ENCODE data around the gene BCL2A1. TPM values are rescaled to one million over a fixed set of nuclear protein-coding genes. Genes with fewer than 3 reads are reported as not detected.

Gene BCL2A1
- total RNA-seq, 2 donors from 2014 or later = not detected

GRCh38 chr15:79962178-79962577 lies 8.8 kb downstream of the BCL2A1 start:
- no peaks in the 10 kb centered on the region for H3K27me3 ChIP-seq (ENCODE audit: control insufficient read depth, insufficient read depth, low read length, poor library complexity, severe bottlenecking)
- no peaks in the 10 kb centered on the region for H3K9me3 ChIP-seq (ENCODE audit: control insufficient read depth, low read length)
- TF ChIP-seq CTCF (conservative IDR thresholded peaks at IDR 0.05) = no peak
- no peaks in the 10 kb centered on the region for H3K4me1 Mint-ChIP-seq
- no peak overlapping the region for H3K9ac ChIP-seq (ENCODE audit: extremely low read depth, low read length, poor library complexity, severe bottlenecking)
- H3K4me1 ChIP-seq (ENCODE audit: control insufficient read depth, insufficient read depth, low read length) = no peaks in the 10 kb centered on the region
- H3K9me3 Mint-ChIP-seq = no peaks in the 10 kb centered on the region
- H3K36me3 ChIP-seq (ENCODE audit: control insufficient read depth, insufficient read depth, low read length) = no peaks in the 10 kb centered on the region
- WGBS, 2 experiments (ENCODE audit: insufficient coverage in 1 of 2, insufficient read length in 1 of 2) = 90 to 92% methylated on average over 5 to 6 of the region's 6 CpGs
- no peak overlapping the region for H3K27ac Mint-ChIP-seq
- H3K27ac ChIP-seq (ENCODE audit: low read depth, low read length) = no peak overlapping the region
- H3K27me3 Mint-ChIP-seq (ENCODE audit: insufficient read depth) = no peaks in the 10 kb centered on the region
- no peak overlapping the region for H3K4me3 Mint-ChIP-seq
- no peaks in the 10 kb centered on the region for H3K36me3 Mint-ChIP-seq (ENCODE audit: low read depth)
- no peak for DNase-seq
- no peak overlapping the region for H3K4me3 ChIP-seq (ENCODE audit: low read length)

DNA sequence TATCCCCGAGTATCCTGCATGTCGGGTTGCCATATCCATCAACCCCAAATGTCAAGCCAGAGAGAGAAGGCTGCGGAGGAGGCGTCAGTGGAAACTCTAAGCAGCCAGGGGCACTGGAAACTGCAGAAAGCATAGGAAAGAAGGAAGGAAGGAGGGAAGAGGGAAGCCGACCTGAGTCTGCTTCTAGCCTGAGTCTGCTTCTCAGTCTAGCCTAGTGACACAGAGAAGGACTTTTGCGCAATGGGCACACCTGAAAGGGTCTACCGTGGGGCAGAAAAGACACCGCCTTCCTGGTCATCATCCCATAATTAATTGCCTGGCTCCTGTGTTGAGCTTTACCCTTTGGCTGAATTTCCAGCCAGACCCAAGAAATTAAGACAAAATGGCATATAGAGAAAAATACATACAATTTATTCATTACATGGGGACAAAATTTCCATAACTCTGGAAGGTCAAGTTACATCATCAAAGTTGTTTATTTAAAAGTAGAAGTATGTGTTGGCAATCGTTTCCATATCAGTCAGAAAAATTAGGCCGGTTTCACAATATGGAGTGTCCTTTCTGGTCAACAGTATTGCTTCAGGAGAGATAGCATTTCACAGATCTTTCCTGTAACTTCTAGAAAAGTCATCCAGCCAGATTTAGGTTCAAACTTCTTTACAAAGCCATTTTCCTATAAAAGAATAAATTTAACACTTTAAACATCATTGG lies 10.3 kb downstream of the BCL2A1 start:
- no peaks in the 10 kb centered on the region for H3K9me3 Mint-ChIP-seq
- H3K27ac Mint-ChIP-seq = no peak overlapping the region
- Histone ChIP-seq H3K27ac (ENCODE audit: low read depth, low read length) (no peak overlapping the region), H3K36me3 (ENCODE audit: control insufficient read depth, insufficient read depth, low read length) (no peaks in the 10 kb centered on the region), H3K9ac (ENCODE audit: extremely low read depth, low read length, poor library complexity, severe bottlenecking) (no peak overlapping the region), H3K9me3 (ENCODE audit: control insufficient read depth, low read length) (no peaks in the 10 kb centered on the region), H3K27me3 (ENCODE audit: control insufficient read depth, insufficient read depth, low read length, poor library complexity, severe bottlenecking) (no peaks in the 10 kb centered on the region), H3K4me1 (ENCODE audit: control insufficient read depth, insufficient read depth, low read length) (no peaks in the 10 kb centered on the region), H3K4me3 (ENCODE audit: low read length) (no peak overlapping the region)
- H3K4me1 Mint-ChIP-seq = no peaks in the 10 kb centered on the region
- no peak for DNase-seq
- WGBS, 2 experiments (ENCODE audit: insufficient coverage in 1 of 2, insufficient read length in 1 of 2) = 91 to 93% methylated on average over 7 to 10 of the region's 10 CpGs
- no peaks in the 10 kb centered on the region for H3K27me3 Mint-ChIP-seq (ENCODE audit: insufficient read depth)
- H3K36me3 Mint-ChIP-seq (ENCODE audit: low read depth) = no peaks in the 10 kb centered on the region
- H3K4me3 Mint-ChIP-seq = no peak overlapping the region
- no peak for TF ChIP-seq CTCF (conservative IDR thresholded peaks at IDR 0.05)

- Histone ChIP-seq H3K27ac (ENCODE audit: low read depth, low read length) (no peak overlapping the region), H3K36me3 (ENCODE audit: control insufficient read depth, insufficient read depth, low read length) (no peaks in the 10 kb centered on the region), H3K9me3 (ENCODE audit: control insufficient read depth, low read length) (no peaks in the 10 kb centered on the region), H3K4me1 (ENCODE audit: control insufficient read depth, insufficient read depth, low read length) (no peaks in the 10 kb centered on the region), H3K9ac (ENCODE audit: extremely low read depth, low read length, poor library complexity, severe bottlenecking) (no peak overlapping the region), H3K4me3 (ENCODE audit: low read length) (no peak overlapping the region), H3K27me3 (ENCODE audit: control insufficient read depth, insufficient read depth, low read length, poor library complexity, severe bottlenecking) (no peaks in the 10 kb centered on the region)
- H3K4me1 Mint-ChIP-seq = no peaks in the 10 kb centered on the region
- H3K27ac Mint-ChIP-seq = no peak overlapping the region
- H3K4me3 Mint-ChIP-seq = no peak overlapping the region
- H3K9me3 Mint-ChIP-seq = no peaks in the 10 kb centered on the region
- no peaks in the 10 kb centered on the region for H3K36me3 Mint-ChIP-seq (ENCODE audit: low read depth)
- TF ChIP-seq CTCF (conservative IDR thresholded peaks at IDR 0.05) = no peak
- no peaks in the 10 kb centered on the region for H3K27me3 Mint-ChIP-seq (ENCODE audit: insufficient read depth)
- DNase-seq = no peak
Measured at GRCh38 chr15:79957741-79958140, 13.3 kb downstream of the BCL2A1 start.

All from endodermal cell (in vitro differentiated cells).